GM23338 (cell line): ENCODE data around the gene PCSK4. TPM values are rescaled to one million over a fixed set of nuclear protein-coding genes. Genes with fewer than 3 reads are reported as not detected.

Source experiments
- ATAC-seq: fragments of 200-7000 bp; cut with Tn5 transposase; 3 replicates; pipeline ENCODE4 v1.9.1; 2020
- DNase-seq: peaks from one replicate; pipeline ENCODE4 v3.0.0-alpha.2; 2015; ENCODE audit warnings: low spot score
- H2AFZ ChIP-seq: fragments of 200-600 bp; sonication (generic); 2 replicates; pipeline ENCODE4 v1.8.0; 2016; ENCODE audit warnings: antibody characterized with exemption, mild to moderate bottlenecking, moderate library complexity
- H3F3A ChIP-seq: fragments of 200-600 bp; sonication (generic); replicated peaks from 2 replicates; pipeline ENCODE4 v1.8.0; 2017; ENCODE audit warnings: antibody characterized with exemption, mixed run types, low read depth
- H3K27ac ChIP-seq: fragments of 200-600 bp; sonication (generic); 2 replicates; pipeline ENCODE4 v1.6.1; 2016; ENCODE audit warnings: low read depth
- H3K27me3 ChIP-seq: fragments of 200-600 bp; sonication (generic); 2 replicates; pipeline ENCODE4 v1.8.0; 2016; ENCODE audit warnings: mild to moderate bottlenecking, mixed run types, moderate library complexity; ENCODE audit not compliant: insufficient read depth
- H3K36me3 ChIP-seq: fragments of 200-600 bp; sonication (generic); 2 replicates; pipeline ENCODE4 v1.8.0; 2016; ENCODE audit warnings: mild to moderate bottlenecking; ENCODE audit not compliant: insufficient read depth
- H3K4me1 ChIP-seq: fragments of 200-600 bp; sonication (generic); 2 replicates; pipeline ENCODE4 v1.8.0; 2016; ENCODE audit warnings: mild to moderate bottlenecking, moderate library complexity; ENCODE audit not compliant: insufficient read depth
- H3K4me2 ChIP-seq: fragments of 200-600 bp; sonication (generic); 2 replicates; pipeline ENCODE4 v1.7.1; 2017; ENCODE audit warnings: mixed run types
- H3K4me3 ChIP-seq: fragments of 200-600 bp; sonication (generic); 2 replicates; pipeline ENCODE4 v1.6.1; 2016; ENCODE audit warnings: mixed run types
- H3K79me2 ChIP-seq: fragments of 200-600 bp; sonication (generic); replicated peaks from 2 replicates; pipeline ENCODE4 v1.8.0; 2017; ENCODE audit warnings: mild to moderate bottlenecking; ENCODE audit not compliant: insufficient read depth
- H3K9me2 ChIP-seq: fragments of 200-600 bp; sonication (generic); 2 replicates; pipeline ENCODE4 v1.8.0; 2017; ENCODE audit not compliant: insufficient read depth
- H4K20me1 ChIP-seq: fragments of 200-600 bp; sonication (generic); replicated peaks from 2 replicates; pipeline ENCODE4 v1.8.0; 2017; ENCODE audit warnings: mild to moderate bottlenecking; ENCODE audit not compliant: insufficient read depth
- H3K27ac Mint-ChIP-seq: 2 replicates; pipeline ENCODE4 v1.8.0; 2020; ENCODE audit warnings: inconsistent platforms, mild to moderate bottlenecking, moderate library complexity, mixed read lengths
- H3K27me3 Mint-ChIP-seq: 3 replicates; pipeline ENCODE4 v1.8.0; 2022; ENCODE audit warnings: low read depth, mild to moderate bottlenecking, moderate library complexity, mixed read lengths, inconsistent platforms; ENCODE audit not compliant: insufficient read depth, poor library complexity
- H3K36me3 Mint-ChIP-seq: 3 replicates; pipeline ENCODE4 v1.8.0; 2021; ENCODE audit warnings: low read depth, mild to moderate bottlenecking, inconsistent platforms, moderate library complexity, mixed read lengths
- H3K4me1 Mint-ChIP-seq: 3 replicates; pipeline ENCODE4 v1.8.0; 2020; ENCODE audit warnings: mild to moderate bottlenecking, inconsistent platforms, mixed read lengths
- H3K4me3 Mint-ChIP-seq: 3 replicates; pipeline ENCODE4 v1.8.0; 2021; ENCODE audit warnings: moderate library complexity, mild to moderate bottlenecking, inconsistent platforms, mixed read lengths
- H3K9me3 Mint-ChIP-seq: 3 replicates; pipeline ENCODE4 v1.8.0; 2020; ENCODE audit warnings: moderate library complexity, mild to moderate bottlenecking, inconsistent platforms, mixed read lengths
- CREB1 ChIP-seq: fragments of 250-450 bp; sonication (Bioruptor Pico); IDR thresholded peaks from 2 replicates; pipeline ENCODE4 v1.5.0; 2020; ENCODE audit warnings: low read depth, mild to moderate bottlenecking, moderate library complexity
- CTCF ChIP-seq, 2 experiments: fragments of 200-600 bp in 1 of 2; sonication (generic) in 1 of 2; conservative IDR thresholded peaks; 2 replicates each; pipeline versions ENCODE4 v1.5.1 to v1.6.1; 2016 to 2017; ENCODE audit warnings: antibody characterized with exemption in 2 of 2, low read depth in 2 of 2, mild to moderate bottlenecking in 2 of 2, moderate library complexity in 1 of 2
- EZH2 ChIP-seq: fragments of 200-600 bp; sonication (generic); IDR thresholded peaks from one replicate; pipeline ENCODE4 v1.8.0; 2017; ENCODE audit warnings: antibody characterized with exemption, mild to moderate bottlenecking, low read depth; ENCODE audit not compliant: unreplicated experiment
- JUNB ChIP-seq: IDR thresholded peaks from one replicate; pipeline ENCODE4 v1.6.1; 2016; ENCODE audit warnings: antibody characterized with exemption; ENCODE audit not compliant: unreplicated experiment
- NANOG ChIP-seq: IDR thresholded peaks from 2 replicates; pipeline ENCODE4 v1.6.1; 2016; ENCODE audit warnings: antibody characterized with exemption, borderline replicate concordance
- ZNF114 ChIP-seq: fragments of 250-450 bp; sonication (Bioruptor Pico); IDR thresholded peaks from 2 replicates; pipeline ENCODE4 v1.5.0; 2020; ENCODE audit warnings: mild to moderate bottlenecking, moderate library complexity
- ZNF331 ChIP-seq: fragments of 250-450 bp; sonication (Bioruptor Pico); IDR thresholded peaks from 2 replicates; pipeline ENCODE4 v1.5.0; 2020; ENCODE audit warnings: low read depth, mild to moderate bottlenecking, moderate library complexity
- polyA plus RNA-seq: library from polyadenylated mRNA; unstranded; fragments of >200 nt; fragmentation: Nextera tagmentation; extraction: Ambion mirVana; gene quantifications from 2 replicates; pipeline ENCODE4 v1.2.1, GENCODE V29; 2016
- total RNA-seq: library from RNA; depleted of rRNA; stranded (reverse); fragments of >200 nt; shearing (Covaris generic); gene quantifications from 2 replicates; pipeline ENCODE4 v1.2.3, GENCODE V29; 2014
- TF ChIP-seq, protein P1 (sequence below): fragments of 250-450 bp; sonication (Bioruptor Pico); IDR thresholded peaks from 2 replicates; pipeline ENCODE4 v1.5.0; 2020; ENCODE audit warnings: mild to moderate bottlenecking, moderate library complexity

PCSK4 gene
- total and polyA plus RNA-seq, 2 experiments from 2014 or later, result 3.8 to 15.1 TPM

DNA sequence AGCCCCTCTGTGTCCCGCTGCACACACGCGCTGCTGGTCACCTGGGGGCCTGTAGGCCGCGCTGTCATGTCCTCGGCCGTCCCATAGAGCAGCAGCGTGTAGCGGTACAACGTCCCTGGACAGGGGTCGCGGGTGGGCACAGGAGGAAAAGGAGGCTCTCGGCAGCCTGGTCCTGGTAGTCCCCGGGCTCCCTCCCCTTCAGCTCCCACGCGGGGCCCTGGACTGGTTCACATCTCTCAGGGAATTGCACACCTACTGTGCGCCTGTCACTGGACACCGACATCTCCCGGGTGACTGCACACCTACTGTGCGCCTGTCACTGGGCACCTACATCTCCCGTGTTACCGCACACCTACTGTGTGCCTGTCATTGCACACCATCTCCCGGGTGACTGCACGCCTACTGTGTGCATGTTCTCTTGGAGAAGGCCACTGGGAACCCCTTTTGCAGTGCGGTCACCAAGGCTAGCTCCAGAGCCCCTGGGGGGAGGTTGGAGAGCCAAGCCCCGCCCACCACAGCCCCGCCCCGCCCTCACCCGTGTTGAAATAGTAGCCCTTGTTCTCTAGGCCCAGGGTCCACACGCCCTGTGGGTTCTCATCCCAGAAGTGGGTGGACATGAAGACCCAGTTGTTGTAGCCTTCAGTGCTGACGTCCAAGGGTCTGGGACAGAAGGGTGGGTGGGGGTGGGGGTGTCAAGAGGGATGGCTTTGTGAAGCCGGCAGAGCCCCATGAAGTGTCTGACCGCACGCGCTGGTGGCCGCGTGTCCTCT, 7.6 kb downstream of the PCSK4 start:
- H4K20me1 ChIP-seq, result peaks cover 5% of the 10 kb centered on the region; the same call in 1 of the 2 replicates
- Mint-ChIP-seq H3K4me1 (peaks cover under 1% of the 10 kb centered on the region; the same call in 2 of the 3 replicates), H3K9me3 (no peaks in the 10 kb centered on the region; the same call in 2 of the 3 replicates), H3K27me3 (peaks cover 7% of the 10 kb centered on the region), H3K36me3 (peaks cover under 1% of the 10 kb centered on the region; the same call in 2 of the 3 replicates), H3K4me3 (no peak overlapping the region), H3K27ac (no peak overlapping the region)
- H3K27ac ChIP-seq, result no peak overlapping the region
- no peaks in the 10 kb centered on the region for H3K36me3 ChIP-seq
- no peak overlapping the region for H3K4me3 ChIP-seq
- TF ChIP-seq JUNB, result no peak
- peak in 1 of 2 experiments; percentile 19; a peak in 1 of 4 replicates for TF ChIP-seq CTCF (conservative IDR thresholded peaks at IDR 0.05; ENCODE audit: low read depth in 2 of 2)
- no peaks in the 10 kb centered on the region for H3K9me2 ChIP-seq
- peaks cover 4% of the 10 kb centered on the region; the same call in 1 of the 2 replicates for H3K4me1 ChIP-seq
- no peak overlapping the region for H3K4me2 ChIP-seq
- H3F3A ChIP-seq, result 0 out of 2 replicates have a peak, but pooled peaks cover 10% of the 10 kb centered on the region
- DNase-seq (no peak), ATAC-seq (no peak)
- H3K79me2 ChIP-seq, result peaks cover 10% of the 10 kb centered on the region
- H3K27me3 ChIP-seq, result no peaks in the 10 kb centered on the region
- H2AFZ ChIP-seq, result no peak overlapping the region

- Histone ChIP-seq H3K9me2 (no peaks in the 10 kb centered on the region), H3K36me3 (0 out of 2 replicates have a peak, but pooled peaks cover 5% of the 10 kb centered on the region), H3K4me2 (no peak overlapping the region), H3K4me3 (no peak overlapping the region), H3F3A (peaks cover 12% of the 10 kb centered on the region; the same call in 1 of the 2 replicates), H4K20me1 (peaks cover 11% of the 10 kb centered on the region), H2AFZ (no peak overlapping the region), H3K27ac (no peak overlapping the region), H3K79me2 (peaks cover 16% of the 10 kb centered on the region), H3K4me1 (peaks cover 4% of the 10 kb centered on the region; the same call in 1 of the 2 replicates), H3K27me3 (no peaks in the 10 kb centered on the region)
- no peak for ATAC-seq
- Mint-ChIP-seq H3K4me3 (no peak overlapping the region), H3K9me3 (no peaks in the 10 kb centered on the region; the same call in 2 of the 3 replicates), H3K27ac (no peak overlapping the region), H3K4me1 (peaks cover 4% of the 10 kb centered on the region; the same call in 2 of the 3 replicates), H3K36me3 (peaks cover 6% of the 10 kb centered on the region; the same call in 2 of the 3 replicates), H3K27me3 (peaks cover 7% of the 10 kb centered on the region)
- DNase-seq, result no peak
- TF ChIP-seq EZH2 (no peak), ZNF114 (CRISPR knock-in tag) (no peak), NANOG (no peak), ZNF331 (CRISPR knock-in tag) (no peak), CTCF (conservative IDR thresholded peaks at IDR 0.05; ENCODE audit: low read depth in 2 of 2) (no peak), JUNB (no peak), CREB1 (no peak)
- TF ChIP-seq, protein P1, sequence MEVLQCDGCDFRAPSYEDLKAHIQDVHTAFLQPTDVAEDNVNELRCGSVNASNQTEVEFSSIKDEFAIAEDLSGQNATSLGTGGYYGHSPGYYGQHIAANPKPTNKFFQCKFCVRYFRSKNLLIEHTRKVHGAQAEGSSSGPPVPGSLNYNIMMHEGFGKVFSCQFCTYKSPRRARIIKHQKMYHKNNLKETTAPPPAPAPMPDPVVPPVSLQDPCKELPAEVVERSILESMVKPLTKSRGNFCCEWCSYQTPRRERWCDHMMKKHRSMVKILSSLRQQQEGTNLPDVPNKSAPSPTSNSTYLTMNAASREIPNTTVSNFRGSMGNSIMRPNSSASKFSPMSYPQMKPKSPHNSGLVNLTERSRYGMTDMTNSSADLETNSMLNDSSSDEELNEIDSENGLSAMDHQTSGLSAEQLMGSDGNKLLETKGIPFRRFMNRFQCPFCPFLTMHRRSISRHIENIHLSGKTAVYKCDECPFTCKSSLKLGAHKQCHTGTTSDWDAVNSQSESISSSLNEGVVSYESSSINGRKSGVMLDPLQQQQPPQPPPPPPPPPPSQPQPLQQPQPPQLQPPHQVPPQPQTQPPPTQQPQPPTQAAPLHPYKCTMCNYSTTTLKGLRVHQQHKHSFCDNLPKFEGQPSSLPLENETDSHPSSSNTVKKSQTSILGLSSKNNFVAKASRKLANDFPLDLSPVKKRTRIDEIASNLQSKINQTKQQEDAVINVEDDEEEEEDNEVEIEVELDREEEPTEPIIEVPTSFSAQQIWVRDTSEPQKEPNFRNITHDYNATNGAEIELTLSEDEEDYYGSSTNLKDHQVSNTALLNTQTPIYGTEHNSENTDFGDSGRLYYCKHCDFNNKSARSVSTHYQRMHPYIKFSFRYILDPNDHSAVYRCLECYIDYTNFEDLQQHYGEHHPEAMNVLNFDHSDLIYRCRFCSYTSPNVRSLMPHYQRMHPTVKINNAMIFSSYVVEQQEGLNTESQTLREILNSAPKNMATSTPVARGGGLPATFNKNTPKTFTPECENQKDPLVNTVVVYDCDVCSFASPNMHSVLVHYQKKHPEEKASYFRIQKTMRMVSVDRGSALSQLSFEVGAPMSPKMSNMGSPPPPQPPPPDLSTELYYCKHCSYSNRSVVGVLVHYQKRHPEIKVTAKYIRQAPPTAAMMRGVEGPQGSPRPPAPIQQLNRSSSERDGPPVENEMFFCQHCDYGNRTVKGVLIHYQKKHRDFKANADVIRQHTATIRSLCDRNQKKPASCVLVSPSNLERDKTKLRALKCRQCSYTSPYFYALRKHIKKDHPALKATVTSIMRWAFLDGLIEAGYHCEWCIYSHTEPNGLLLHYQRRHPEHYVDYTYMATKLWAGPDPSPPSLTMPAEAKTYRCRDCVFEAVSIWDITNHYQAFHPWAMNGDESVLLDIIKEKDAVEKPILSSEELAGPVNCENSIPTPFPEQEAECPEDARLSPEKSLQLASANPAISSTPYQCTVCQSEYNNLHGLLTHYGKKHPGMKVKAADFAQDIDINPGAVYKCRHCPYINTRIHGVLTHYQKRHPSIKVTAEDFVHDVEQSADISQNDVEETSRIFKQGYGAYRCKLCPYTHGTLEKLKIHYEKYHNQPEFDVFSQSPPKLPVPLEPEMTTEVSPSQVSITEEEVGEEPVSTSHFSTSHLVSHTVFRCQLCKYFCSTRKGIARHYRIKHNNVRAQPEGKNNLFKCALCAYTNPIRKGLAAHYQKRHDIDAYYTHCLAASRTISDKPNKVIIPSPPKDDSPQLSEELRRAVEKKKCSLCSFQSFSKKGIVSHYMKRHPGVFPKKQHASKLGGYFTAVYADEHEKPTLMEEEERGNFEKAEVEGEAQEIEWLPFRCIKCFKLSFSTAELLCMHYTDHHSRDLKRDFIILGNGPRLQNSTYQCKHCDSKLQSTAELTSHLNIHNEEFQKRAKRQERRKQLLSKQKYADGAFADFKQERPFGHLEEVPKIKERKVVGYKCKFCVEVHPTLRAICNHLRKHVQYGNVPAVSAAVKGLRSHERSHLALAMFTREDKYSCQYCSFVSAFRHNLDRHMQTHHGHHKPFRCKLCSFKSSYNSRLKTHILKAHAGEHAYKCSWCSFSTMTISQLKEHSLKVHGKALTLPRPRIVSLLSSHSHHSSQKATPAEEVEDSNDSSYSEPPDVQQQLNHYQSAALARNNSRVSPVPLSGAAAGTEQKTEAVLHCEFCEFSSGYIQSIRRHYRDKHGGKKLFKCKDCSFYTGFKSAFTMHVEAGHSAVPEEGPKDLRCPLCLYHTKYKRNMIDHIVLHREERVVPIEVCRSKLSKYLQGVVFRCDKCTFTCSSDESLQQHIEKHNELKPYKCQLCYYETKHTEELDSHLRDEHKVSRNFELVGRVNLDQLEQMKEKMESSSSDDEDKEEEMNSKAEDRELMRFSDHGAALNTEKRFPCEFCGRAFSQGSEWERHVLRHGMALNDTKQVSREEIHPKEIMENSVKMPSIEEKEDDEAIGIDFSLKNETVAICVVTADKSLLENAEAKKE (CRISPR knock-in tag), result no peak
Observed at GRCh38 chr19:1481893-1482360, 8.2 kb downstream of the PCSK4 start.
